Hepatic stellate cell (primary cell): ENCODE measurements around the gene ACOT8.
A peak's percentile ranks its signal among the peaks of the same experiment; 100 is the strongest.
"Not testable (repeated sequence)": the region's sequence is repeated elsewhere in the genome, so short reads cannot be mapped to it uniquely, and the experiment has no call there.

ENCODE experiments used
- DNase-seq: peaks from one replicate; pipeline ENCODE4 v3.0.0; 2011; ENCODE audit warnings: low spot score

ACOT8 gene

DNA sequence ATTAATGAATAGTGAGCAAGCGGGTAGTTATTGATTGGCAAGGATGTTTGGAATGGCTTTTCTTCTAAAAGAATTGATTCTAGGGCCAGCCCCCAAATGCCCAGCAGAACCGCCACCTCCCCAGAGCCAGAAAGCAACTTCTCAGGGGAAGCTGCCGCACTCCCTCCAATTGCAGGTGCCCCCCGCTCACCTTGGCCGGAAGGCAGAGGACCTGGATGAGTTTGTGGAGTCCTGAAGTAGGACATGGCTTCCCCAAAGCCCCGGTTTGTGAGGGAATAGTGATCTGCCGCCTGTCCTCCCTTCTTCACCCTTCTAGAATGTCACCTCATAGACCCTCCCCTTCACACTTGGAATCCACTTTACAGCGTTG is 30.1 kb upstream of the ACOT8 start, which contains the start of gene SPATA25:
Gene SPATA25, minus strand, starts transcription at position 277 of the 370 bp plus-strand sequence. Its CDS starts 32 bp downstream, at position 245.
- no peak for DNase-seq

- DNase-seq = no peak
Observed at GRCh38 chr20:45886590-45887345, 29.6 kb upstream of the ACOT8 start.

- no peak for DNase-seq
Observed at GRCh38 chr20:45883100-45883469, 25.9 kb upstream of the ACOT8 start.

DNA sequence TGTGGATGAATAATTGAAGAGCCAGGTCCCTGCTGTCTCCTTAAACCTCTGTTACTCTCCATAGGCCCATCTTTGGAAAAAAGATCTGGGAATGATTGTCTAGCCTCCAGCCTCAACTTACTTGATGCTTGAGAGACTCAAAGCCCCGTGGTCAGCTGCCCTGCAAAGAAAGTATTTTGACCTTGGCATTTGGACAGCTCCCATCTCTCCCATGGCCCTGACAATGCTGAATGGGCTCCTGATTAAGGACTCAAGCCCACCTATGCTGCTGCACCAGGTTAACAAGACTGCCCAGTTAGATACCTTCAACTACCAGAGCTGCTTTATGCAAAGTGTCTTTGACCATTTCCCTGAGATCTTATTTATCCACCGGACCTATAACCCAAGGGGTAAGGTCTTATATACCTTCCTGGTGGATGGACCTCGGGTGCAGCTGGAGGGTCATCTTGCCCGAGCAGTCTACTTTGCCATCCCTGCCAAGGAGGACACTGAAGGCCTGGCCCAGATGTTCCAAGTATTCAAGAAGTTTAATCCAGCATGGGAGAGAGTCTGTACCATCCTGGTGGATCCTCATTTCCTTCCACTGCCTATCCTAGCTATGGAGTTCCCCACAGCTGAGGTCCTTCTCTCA is 25.4 kb upstream of the ACOT8 start:
- no peak for DNase-seq

GRCh38 chr20:45880988-45881788 is 24.0 kb upstream of the ACOT8 start, which contains the start of gene ZSWIM1:
ZSWIM1 (plus strand) TSS chr20:45881227; CDS start chr20:45882593, 1,366 bp downstream.
- peak; percentile 100 for DNase-seq

DNA sequence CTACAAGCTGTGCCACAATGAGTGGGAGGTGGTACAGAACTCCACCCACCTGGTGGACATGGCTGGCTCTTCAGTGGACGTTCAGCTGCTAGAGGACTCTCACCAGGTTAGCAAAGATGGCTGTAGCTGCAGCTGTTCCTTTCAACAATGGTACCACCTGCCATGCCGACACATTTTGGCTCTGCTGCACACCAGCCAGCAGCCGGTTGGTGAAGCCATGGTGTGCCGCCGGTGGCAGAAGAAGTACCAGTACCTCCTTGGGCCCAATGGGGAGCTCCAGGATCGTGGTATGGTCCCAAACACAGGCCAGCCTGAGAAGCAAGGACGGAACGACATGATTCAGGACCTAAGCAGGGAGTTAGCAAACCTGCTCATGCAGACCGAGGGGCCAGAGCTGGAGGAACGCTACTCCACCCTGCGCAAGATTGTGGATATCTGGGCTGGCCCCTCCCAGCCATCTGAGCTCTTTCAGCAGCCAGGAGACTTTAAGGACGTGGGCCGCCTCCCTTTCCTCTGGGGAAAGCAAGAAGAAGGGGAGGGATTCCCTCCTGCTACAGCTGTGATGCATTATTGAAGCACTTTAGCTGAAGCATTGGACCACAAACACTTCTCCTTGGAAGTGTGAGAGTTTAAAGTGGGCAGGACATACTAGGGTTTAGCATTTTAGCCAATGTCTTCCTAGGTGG is 21.0 kb upstream of the ACOT8 start:
- DNase-seq = no peak

- no peak for DNase-seq
Observed at GRCh38 chr20:45874576-45874975, 17.4 kb upstream of the ACOT8 start.

DNA sequence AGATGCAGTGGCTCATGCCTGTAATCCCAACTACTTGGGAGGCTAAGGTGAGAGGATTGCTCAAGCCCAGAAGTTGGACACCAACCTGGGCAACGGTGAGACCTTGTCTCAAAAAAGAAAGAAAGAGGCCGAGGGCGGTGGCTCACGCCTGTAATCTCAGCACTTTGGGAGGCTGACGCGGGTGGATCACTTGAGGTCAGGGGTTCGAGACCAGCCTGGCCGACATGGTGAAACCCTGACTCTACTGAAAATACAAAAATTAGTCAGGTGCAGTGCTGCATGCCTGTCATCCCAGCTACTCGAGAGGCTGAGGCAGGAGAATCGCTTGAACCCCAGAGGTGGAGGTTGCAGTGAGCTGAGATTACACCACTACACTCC is 16.9 kb upstream of the ACOT8 start:
- not testable (repeated sequence) for DNase-seq

DNA sequence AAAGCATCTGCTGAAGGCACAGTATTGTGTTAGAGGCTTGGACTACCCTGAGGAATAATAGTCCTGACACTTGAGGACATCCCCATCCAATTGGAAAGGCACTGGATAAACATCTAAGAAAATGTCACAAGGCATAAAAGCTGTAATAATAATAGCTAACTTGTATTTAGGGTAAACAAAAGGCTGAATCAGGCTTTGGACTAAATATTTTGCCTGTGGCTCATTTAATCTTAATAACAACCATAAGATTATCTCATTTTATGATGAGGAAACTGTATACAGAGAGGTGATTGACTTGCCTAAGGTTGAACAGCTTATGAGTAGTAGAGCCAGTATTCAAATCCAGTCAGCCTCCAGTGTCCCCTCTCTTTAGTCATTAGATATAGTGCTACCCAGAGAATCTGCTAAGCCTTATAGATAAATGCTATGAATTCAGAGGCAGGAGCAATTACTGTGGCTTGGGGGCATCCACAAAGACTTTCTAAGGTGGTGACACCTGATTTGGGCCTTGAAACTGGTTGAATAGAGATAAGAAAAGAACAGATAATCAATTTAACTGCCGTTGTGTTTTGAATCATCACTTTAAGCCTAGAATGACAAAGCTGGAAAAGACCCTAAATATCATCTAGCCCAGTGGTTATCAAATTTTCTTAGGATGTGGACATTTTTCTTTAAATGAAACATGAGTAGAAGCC is 16.4 kb upstream of the ACOT8 start:
- DNase-seq = no peak

- DNase-seq = no peak
Observed at GRCh38 chr20:45872626-45873025, 15.4 kb upstream of the ACOT8 start.

DNA sequence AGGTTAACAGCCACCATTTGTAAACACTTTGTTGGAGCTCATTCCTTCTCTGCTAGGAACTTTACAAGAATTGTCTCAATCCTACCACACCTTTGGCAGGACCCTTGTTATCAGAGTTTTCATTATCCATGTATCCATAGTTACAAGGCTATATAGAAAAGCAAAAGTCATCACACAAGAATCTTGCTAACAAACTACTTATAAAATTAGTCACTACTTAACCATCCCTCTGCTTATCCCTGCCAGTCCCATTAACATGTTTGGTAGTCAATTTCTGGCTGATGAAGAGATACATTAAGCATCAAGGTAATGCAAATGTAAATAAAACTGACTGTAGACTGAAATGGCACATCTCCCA is 10.6 kb upstream of the ACOT8 start:
- DNase-seq = peak; percentile 65

GRCh38 chr20:45867136-45867818 is 10.1 kb upstream of the ACOT8 start:
- no peak for DNase-seq

DNA sequence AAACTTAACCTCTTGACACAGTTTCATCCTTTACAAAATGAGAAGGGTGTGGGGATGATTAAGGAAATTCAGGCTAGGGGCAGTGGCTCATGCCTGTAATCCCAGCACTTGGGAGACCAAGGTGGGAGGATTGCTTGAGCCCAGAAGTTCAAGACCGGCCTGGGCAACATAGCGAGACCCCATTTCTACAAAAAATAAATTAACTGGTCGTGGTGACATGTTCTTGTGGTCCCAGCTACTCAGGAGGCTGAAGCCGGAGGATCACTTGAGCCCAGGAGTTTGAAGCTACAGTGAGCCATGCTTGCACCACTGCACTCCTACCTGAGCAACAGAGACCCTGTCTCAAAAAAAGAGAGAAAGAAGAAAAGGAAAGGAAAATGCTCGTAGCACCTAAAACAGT is 9.3 kb upstream of the ACOT8 start:
- no peak for DNase-seq

DNA sequence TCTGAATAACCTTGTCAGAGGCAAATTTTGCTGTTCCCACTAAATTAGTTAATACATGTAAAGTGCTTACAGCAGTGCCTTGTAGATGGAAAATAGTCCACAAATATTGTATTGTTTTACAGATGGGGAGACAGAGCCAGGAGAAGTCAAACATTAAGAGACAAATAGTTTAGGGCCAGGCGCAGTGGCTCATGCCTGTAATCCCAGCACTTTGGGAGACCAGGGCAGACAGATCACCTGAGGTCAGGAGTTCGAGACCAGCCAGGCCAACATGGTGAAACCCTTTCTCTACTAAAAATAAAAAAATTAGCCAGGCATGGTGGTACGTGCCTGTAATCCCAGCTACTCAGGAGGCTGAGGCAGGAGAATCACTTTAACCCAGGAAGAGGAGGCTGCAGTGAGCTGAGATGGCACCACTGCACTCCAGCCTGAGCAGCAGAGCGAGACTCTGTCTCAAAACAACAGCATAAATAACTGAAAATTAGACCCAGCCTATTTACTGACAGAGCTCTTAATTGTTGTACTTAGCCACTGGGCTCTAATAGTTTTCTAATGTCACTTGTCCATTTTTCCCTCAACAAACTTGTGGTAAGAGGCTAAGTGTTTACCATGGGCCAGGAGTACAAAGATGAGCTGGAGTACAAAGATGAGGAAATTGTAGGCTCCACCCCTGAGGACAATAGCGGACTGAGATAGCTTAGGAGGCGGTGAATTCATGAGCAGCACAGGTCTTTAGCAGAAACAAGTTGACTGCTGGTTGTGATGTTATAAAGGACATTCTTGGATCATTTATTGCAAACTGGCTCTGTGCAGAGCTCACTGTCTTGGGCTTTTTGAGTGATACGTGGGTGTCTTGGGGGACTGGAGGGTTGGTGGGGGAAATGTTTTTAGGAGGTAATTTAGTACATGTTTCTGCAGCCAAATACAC is 6.6 kb upstream of the ACOT8 start:
- no peak for DNase-seq

GRCh38 chr20:45861221-45862075 is 4.3 kb upstream of the ACOT8 start:
- DNase-seq = no peak

DNA sequence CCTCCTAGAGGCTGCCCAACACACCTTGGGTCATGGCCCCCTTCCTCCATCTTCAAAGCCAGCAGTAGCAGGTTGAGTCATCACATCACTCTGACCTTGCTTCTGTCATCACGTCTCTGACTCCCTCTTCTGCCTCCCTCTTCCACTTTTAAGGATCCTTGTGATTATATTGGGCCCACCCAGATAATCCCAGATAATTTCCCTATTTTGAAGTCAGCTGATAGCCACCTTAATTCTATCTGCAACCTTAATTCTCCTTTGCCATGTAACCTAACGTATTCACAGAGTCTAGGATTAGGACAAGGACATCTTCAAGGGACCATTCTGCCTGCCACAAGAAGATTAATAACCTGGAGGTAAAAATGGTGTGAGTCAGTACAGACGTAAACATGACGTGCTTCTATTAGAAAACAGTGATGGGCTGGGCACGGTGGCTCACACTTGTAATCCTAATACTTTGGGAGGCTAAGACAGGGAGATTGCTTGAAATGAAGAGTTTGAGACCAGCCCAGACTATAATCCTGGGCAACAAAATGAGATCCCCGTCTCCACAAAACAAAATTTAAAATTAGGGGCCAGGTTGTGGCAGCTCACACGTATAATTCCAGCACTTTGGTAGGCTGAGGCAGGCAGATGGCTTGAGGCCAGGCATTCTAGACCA is 3.5 kb upstream of the ACOT8 start:
- no peak for DNase-seq

- no peak for DNase-seq
Observed at GRCh38 chr20:45859916-45860315, 2.7 kb upstream of the ACOT8 start.

DNA sequence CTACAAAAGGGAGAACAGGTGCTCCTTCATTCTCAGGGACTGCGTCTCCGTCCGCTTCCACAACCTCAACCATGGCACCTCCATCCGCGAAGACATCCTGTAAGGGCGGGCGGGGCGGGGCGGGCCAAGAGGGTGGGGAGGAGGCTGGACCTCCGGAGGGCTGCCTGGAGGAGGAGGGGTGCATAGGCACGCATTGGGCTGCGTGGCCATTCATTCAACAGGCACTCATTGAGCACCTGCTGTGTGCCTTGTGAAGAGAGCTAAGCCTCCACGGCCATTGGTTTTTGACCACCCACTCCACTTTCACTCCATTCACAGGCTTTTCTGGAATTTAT is 657 bp upstream of the ACOT8 start:
- peak; percentile 31 for DNase-seq

DNA sequence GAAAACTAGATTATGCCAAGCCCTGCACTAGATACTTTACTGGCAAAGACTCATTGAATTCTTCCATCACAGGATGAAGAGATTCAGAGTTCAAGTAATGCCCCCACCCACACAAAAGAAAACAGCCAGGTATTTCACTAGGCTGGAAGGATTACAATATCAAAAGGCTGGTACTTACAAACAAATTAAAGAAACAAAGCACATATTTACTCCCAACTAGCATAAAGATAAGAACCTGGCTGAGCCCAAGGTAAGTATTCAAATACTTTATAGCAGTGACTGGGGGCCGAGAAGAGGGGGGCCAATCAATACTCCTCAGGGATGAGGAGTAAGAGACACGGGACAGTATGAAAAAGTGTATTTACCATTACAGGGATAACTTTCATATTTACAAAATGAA is 3.7 kb downstream of the ACOT8 start:
- DNase-seq = no peak
